K562 (cell line): Measurements from ENCODE around the gene FAM50A. TPM values are rescaled to one million over a fixed set of nuclear protein-coding genes. Genes with fewer than 3 reads are reported as not detected.
A peak's percentile ranks its signal among the peaks of the same experiment; 100 is the strongest.

Source experiments
- ATAC-seq: fragments of 200-7000 bp; cut with Tn5 transposase; 3 replicates; pipeline ENCODE4 v1.9.1; 2020; ENCODE audit warnings: moderate library complexity
- BruUV-seq: library from RNA; stranded (reverse); fragments of 400-500 nt; replicated peaks from 2 replicates; lab custom pipeline; 2021; lab: Mats Ljungman, UMichigan
- CTCF ChIA-PET: fragments of 300-600 bp; formaldehyde crosslinking; extraction: SDS; loops from one replicate; lab custom pipeline; 2021; ENCODE audit warnings: low intra/inter-chr PET ratio; lab: Yijun Ruan, JAX
- POLR2A ChIA-PET: fragments of 300-600, 350-650 bp; sonication (Branson Sonifier 250); formaldehyde crosslinking; extraction: SDS; loops from one replicate; lab custom pipeline; 2021; ENCODE audit warnings: antibody characterized with exemption, inconsistent platforms; lab: Yijun Ruan, JAX
- DNase-seq, 4 experiments: peaks; one replicate each; pipeline versions ENCODE4 v3.0.0 to v3.0.0-alpha.2; 2011 to 2018; ENCODE audit warnings: low spot score in 3 of 4, mixed read lengths in 3 of 4; ENCODE audit errors: extremely low read depth in 1 of 4
- FAIRE-seq: peaks from 2 replicates; lab custom pipeline; 2011; peaks lifted over from hg19 to GRCh38; lab: Jason Lieb, UNC
- H2AFZ ChIP-seq: 2 replicates; pipeline ENCODE4 v1.6.0; 2011; ENCODE audit warnings: low read depth, low read length, control low read depth, inconsistent platforms
- H3K27ac ChIP-seq: fragments of 200-600 bp; 3 replicates; pipeline ENCODE4 v1.8.0; 2011; ENCODE audit warnings: low read depth, mild to moderate bottlenecking, control low read depth, inconsistent platforms, low read length, moderate library complexity, mixed read lengths; ENCODE audit errors: extremely low read depth
- H3K27me3 ChIP-seq, 2 experiments: fragments of 300-600 bp in 1 of 2; 2 replicates in 1 of 2; 3 replicates in 1 of 2; pipeline versions ENCODE4 v1.6.0 to v1.8.0; 2011; ENCODE audit warnings: inconsistent platforms in 2 of 2, low read length in 2 of 2, mild to moderate bottlenecking in 1 of 2, mixed read lengths in 1 of 2, moderate library complexity in 1 of 2; ENCODE audit not compliant: control insufficient read depth in 2 of 2, insufficient read depth in 2 of 2
- H3K36me3 ChIP-seq: fragments of 300-600 bp; 3 replicates; pipeline ENCODE4 v1.8.0; 2011; ENCODE audit warnings: mild to moderate bottlenecking, low read length, inconsistent platforms; ENCODE audit not compliant: control insufficient read depth, insufficient read depth
- H3K4me1 ChIP-seq, 2 experiments: fragments of 200-600 bp in 1 of 2; replicated peaks in 1 of 2; 2 replicates in 1 of 2; 3 replicates in 1 of 2; pipeline versions ENCODE4 v1.5.1 to v1.8.0; 2011; ENCODE audit warnings: inconsistent platforms in 2 of 2, low read length in 2 of 2, mild to moderate bottlenecking in 1 of 2, mixed read lengths in 1 of 2, moderate library complexity in 1 of 2; ENCODE audit not compliant: control insufficient read depth in 2 of 2, insufficient read depth in 2 of 2
- H3K4me2 ChIP-seq: 2 replicates; pipeline ENCODE4 v1.6.1; 2011; ENCODE audit warnings: low read length, control low read depth, inconsistent platforms, mixed read lengths; ENCODE audit not compliant: insufficient read depth
- H3K4me3 ChIP-seq: fragments of 200-600 bp; sonication (generic), shearing (Covaris generic); 2 replicates; pipeline ENCODE4 v1.5.1; 2016; ENCODE audit warnings: control low read depth, inconsistent platforms
- H3K79me2 ChIP-seq: fragments of 200-600 bp; 3 replicates; pipeline ENCODE4 v1.8.0; 2011; ENCODE audit warnings: low read length, inconsistent platforms; ENCODE audit not compliant: control insufficient read depth, insufficient read depth
- H3K9ac ChIP-seq, 2 experiments: 2 replicates each; pipeline versions ENCODE4 v1.6.0 to v1.6.1; 2011; ENCODE audit warnings: low read depth in 2 of 2, low read length in 2 of 2, control low read depth in 1 of 2, inconsistent platforms in 1 of 2, mild to moderate bottlenecking in 1 of 2, mixed read lengths in 1 of 2; ENCODE audit not compliant: insufficient read depth in 1 of 2
- H3K9me1 ChIP-seq: one replicate; pipeline ENCODE4 v1.6.0; 2011; ENCODE audit warnings: inconsistent platforms, mild to moderate bottlenecking, low read length, moderate library complexity; ENCODE audit not compliant: control insufficient read depth, insufficient read depth
- H3K9me3 ChIP-seq: replicated peaks from 2 replicates; pipeline ENCODE4 v1.5.1; 2011; ENCODE audit warnings: low read depth, low read length, inconsistent platforms; ENCODE audit not compliant: control insufficient read depth, insufficient read depth
- H4K20me1 ChIP-seq: replicated peaks from 2 replicates; pipeline ENCODE4 v1.6.1; 2011; ENCODE audit warnings: low read length, inconsistent platforms, mixed read lengths; ENCODE audit not compliant: control insufficient read depth, insufficient read depth
- ETV6 ChIP-seq, 3 experiments: fragments of 150-350 bp in 1 of 3; sonication (generic) in 1 of 3; formaldehyde crosslinking in 1 of 3; IDR thresholded peaks; 2 replicates each; pipeline versions ENCODE4 v1.6.1 to v1.8.0; 2014 to 2022; ENCODE audit warnings: borderline replicate concordance in 2 of 3, low read depth in 2 of 3, antibody characterized with exemption in 1 of 3, low read length in 1 of 3, mild to moderate bottlenecking in 1 of 3, missing genetic modification reagents in 1 of 3
- POLR2G ChIP-seq: fragments of 200-400 bp; formaldehyde crosslinking; IDR thresholded peaks from 2 replicates; pipeline ENCODE4 v1.6.1; 2017; ENCODE audit warnings: low read depth, mild to moderate bottlenecking, antibody characterized with exemption, low read length, moderate library complexity
- WGBS: fragments of 100-300 bp; shearing (Covaris generic); methylation state at CpG from one replicate; pipeline ENCODE4 v1.1.6; 2016; ENCODE audit warnings: low coverage, mixed read lengths; ENCODE audit not compliant: insufficient coverage; ENCODE audit errors: missing lambda C conversion rate; 5-methylcytosine and 5-hydroxymethylcytosine counted together
- in situ Hi-C: fragments of 300-500 bp; cut with MboI; formaldehyde crosslinking; loops from 4 replicates; pipeline ENCODE4 v1.15.0; 2018; ENCODE audit warnings: inconsistent platforms, mixed read lengths
- intact Hi-C: fragments of 100-400 bp; cut with micrococcal nuclease; formaldehyde crosslinking; loops from 2 replicates; pipeline ENCODE4 v1.14.2; 2022
- polyA plus RNA-seq, 8 experiments: library from polyadenylated mRNA; depleted of rRNA in 4 of 8; stranded (reverse) in 5 of 8; unstranded in 3 of 8; fragments of >200 nt; fragmentation: Nextera tagmentation in 2 of 8; fragmentation: Illumina TruSeq in 1 of 8; extraction: Ambion mirVana in 2 of 8; extraction: Trizol in 1 of 8; gene quantifications; 2 replicates each; pipeline versions ENCODE4 v1.2.1 to v1.2.3, GENCODE V29; 2011 to 2014; ENCODE audit warnings: inconsistent platforms in 1 of 8, missing spikeins in 1 of 8
- total RNA-seq, 7 experiments: library from RNA; depleted of rRNA in 6 of 7; stranded (reverse); fragments of >200 nt in 6 of 7; fragmentation: Illumina TruSeq in 2 of 7; extraction: Trizol in 2 of 7; gene quantifications; 2 replicates each; pipeline versions ENCODE4 v1.2.1 to v1.2.3, GENCODE V29; 2011 to 2021; ENCODE audit warnings: low replicate concordance in 1 of 7
- TF ChIP-seq, protein P1 (sequence below), 3 experiments: IDR thresholded peaks in 2 of 3; conservative IDR thresholded peaks in 1 of 3; 2 replicates each; pipeline ENCODE4 v1.5.1; 2011 to 2012; ENCODE audit warnings: low read length in 3 of 3, mild to moderate bottlenecking in 3 of 3, control low read depth in 2 of 3, improper control_type of control experiment in 1 of 3, inconsistent platforms in 1 of 3, low read depth in 1 of 3, mixed read lengths in 1 of 3, moderate library complexity in 1 of 3; ENCODE audit not compliant: insufficient read depth in 2 of 3
- TF ChIP-seq, protein P2 (sequence below), 2 experiments: fragments of 200-800 bp in 1 of 2; sonication (Bioruptor generic) in 1 of 2; sonication (generic) in 1 of 2; formaldehyde crosslinking in 1 of 2; IDR thresholded peaks in 1 of 2; conservative IDR thresholded peaks in 1 of 2; 2 replicates each; pipeline versions ENCODE4 v1.5.0 to v1.6.1; 2016 to 2020; ENCODE audit warnings: missing compliant biosample characterization in 1 of 2, missing genetic modification characterization in 1 of 2, missing genetic modification reagents in 1 of 2

The FAM50A gene
- total and polyA plus RNA-seq, 9 of the 15 experiments (the other 6 are each of a cell fraction or from before 2014, with no cell fraction given) = 4.4 to 114 (median 67.3) TPM

DNA sequence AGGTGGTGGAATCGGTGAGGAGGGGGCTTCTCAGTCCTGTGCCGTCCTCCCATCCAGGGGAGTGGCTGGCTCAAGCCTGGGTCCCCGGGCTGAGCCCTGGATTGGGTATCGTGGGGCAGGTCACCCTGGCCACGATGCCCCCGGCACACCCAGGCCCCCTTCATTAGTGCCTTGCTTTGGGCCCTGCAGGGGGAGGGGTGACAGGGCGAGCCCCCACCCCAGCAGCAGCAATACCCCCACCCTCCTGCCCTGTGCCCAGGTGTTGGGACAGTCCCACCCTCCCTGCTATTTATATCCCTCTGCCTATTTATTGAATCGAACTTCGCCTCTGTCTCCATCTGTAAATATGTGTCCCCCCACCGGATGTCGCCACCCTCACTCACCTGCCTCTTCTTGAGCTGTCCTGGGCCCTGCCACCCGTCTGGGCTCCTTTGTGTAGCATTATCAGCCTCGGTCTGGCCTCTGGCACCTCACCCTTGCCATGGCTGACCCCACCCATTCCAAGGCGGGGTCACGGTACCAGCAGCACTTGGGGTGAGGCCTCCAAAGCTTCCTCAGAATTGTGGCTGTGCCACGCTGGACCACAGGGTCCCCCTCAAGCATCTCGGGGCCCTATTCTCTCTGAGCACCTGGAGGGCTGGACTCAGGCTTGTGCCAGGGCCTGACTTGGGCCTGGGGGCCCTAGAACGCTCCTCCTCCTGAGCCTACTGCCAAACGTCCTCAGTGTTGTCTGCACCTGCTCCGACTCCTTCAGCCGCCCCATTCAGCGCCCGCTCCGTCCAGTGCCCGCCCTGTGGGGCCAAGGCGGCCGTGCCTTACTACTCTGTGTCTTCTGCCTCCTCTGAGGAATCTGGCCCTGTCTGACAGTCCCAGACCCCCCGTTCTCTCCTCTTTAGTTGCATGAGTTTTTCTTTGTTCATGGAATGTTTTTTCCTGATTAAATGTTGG lies 29.0 kb downstream of the FAM50A start:
- no peaks in the 10 kb centered on the region for H3K9me3 ChIP-seq
- no peaks in the 10 kb centered on the region for H4K20me1 ChIP-seq
- in situ Hi-C loops = no loop called here
- TF ChIP-seq, protein P1, sequence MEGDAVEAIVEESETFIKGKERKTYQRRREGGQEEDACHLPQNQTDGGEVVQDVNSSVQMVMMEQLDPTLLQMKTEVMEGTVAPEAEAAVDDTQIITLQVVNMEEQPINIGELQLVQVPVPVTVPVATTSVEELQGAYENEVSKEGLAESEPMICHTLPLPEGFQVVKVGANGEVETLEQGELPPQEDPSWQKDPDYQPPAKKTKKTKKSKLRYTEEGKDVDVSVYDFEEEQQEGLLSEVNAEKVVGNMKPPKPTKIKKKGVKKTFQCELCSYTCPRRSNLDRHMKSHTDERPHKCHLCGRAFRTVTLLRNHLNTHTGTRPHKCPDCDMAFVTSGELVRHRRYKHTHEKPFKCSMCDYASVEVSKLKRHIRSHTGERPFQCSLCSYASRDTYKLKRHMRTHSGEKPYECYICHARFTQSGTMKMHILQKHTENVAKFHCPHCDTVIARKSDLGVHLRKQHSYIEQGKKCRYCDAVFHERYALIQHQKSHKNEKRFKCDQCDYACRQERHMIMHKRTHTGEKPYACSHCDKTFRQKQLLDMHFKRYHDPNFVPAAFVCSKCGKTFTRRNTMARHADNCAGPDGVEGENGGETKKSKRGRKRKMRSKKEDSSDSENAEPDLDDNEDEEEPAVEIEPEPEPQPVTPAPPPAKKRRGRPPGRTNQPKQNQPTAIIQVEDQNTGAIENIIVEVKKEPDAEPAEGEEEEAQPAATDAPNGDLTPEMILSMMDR (IDR thresholded peaks at IDR 0.05 in 2 of 3, conservative IDR thresholded peaks at IDR 0.05 in 1 of 3; ENCODE audit: insufficient read depth in 2 of 3, low read depth in 1 of 3, low read length in 3 of 3) = 0 out of 6 replicates have a peak, but pooled peaks of 1 of the 3 experiments have one; percentile 11
- TF ChIP-seq ETV6 (IDR thresholded peaks at IDR 0.05; ENCODE audit: borderline replicate concordance in 1 of 2, low read depth in 2 of 2, low read length in 1 of 2) (no peak), ETV6 (CRISPR knock-in tag; IDR thresholded peaks at IDR 0.05; ENCODE audit: borderline replicate concordance) (no peak), POLR2G (peak; percentile 7; the same call in 1 of the 2 replicates)
- TF ChIP-seq, protein P2, sequence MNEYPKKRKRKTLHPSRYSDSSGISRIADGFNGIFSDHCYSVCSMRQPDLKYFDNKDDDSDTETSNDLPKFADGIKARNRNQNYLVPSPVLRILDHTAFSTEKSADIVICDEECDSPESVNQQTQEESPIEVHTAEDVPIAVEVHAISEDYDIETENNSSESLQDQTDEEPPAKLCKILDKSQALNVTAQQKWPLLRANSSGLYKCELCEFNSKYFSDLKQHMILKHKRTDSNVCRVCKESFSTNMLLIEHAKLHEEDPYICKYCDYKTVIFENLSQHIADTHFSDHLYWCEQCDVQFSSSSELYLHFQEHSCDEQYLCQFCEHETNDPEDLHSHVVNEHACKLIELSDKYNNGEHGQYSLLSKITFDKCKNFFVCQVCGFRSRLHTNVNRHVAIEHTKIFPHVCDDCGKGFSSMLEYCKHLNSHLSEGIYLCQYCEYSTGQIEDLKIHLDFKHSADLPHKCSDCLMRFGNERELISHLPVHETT (CRISPR knock-in tag; conservative IDR thresholded peaks at IDR 0.05 in 1 of 2, IDR thresholded peaks at IDR 0.05 in 1 of 2) = no peak
- H3K79me2 ChIP-seq = peaks cover 6% of the 10 kb centered on the region
- no peak overlapping the region for H2AFZ ChIP-seq
- no peak overlapping the region for H3K27ac ChIP-seq
- BruUV-seq = no TSS peak
- ChIA-PET CTCF (no interaction called here), POLR2A (interaction anchor here (0.6 to 1.8 kb wide), 6 partner anchors 8 to 72 kb away, joined by 3 to 10 read pairs (median 4); partner anchors contain the start of gene SLC10A3)
- no peaks in the 10 kb centered on the region for H3K27me3 ChIP-seq
- ATAC-seq (no peak), FAIRE-seq (no peak), DNase-seq (no peak)
- no peak overlapping the region for H3K4me3 ChIP-seq
- peaks cover 9 to 13% of the 10 kb centered on the region in 2 experiments; a peak in 4 of 5 replicates for H3K4me1 ChIP-seq
- H3K36me3 ChIP-seq = peaks cover 46% of the 10 kb centered on the region; the same call in 2 of the 3 replicates
- H3K9me1 ChIP-seq = no peaks in the 10 kb centered on the region
- intact Hi-C loops = no loop called here
- H3K4me2 ChIP-seq = no peak overlapping the region
- 76% methylated on average over 10 of the region's 28 CpGs for WGBS
- 0 out of 4 replicates have a peak overlapping the region, but pooled peaks of 1 of the 2 experiments have one; percentile 6 for H3K9ac ChIP-seq
